Psoas muscle (tissue), 8 donors: Measurements from ENCODE around the gene VWA2. TPM values are rescaled to one million over a fixed set of nuclear protein-coding genes. Genes with fewer than 3 reads are reported as not detected.

Experiments
- ATAC-seq, 4 donors: fragments of 200-7000 bp; cut with Tn5 transposase; one replicate each; pipeline ENCODE4 v1.9.1; 2020; ENCODE audit warnings: moderate library complexity in 3 of 4, mild to moderate bottlenecking in 2 of 4
- DNase-seq, 2 donors: peaks; one replicate each; pipeline ENCODE4 v3.0.0-alpha.2; 2020
- H3K27ac ChIP-seq: fragments of 200-600 bp; one replicate; pipeline ENCODE4 v1.8.0; 2022
- H3K27me3 ChIP-seq, 3 donors: fragments of 200-600 bp in 1 of 3; one replicate each; pipeline versions ENCODE4 v1.6.1 to v1.8.0; 2013 to 2022; ENCODE audit warnings: low read length in 2 of 3, mild to moderate bottlenecking in 2 of 3, moderate library complexity in 1 of 3; ENCODE audit not compliant: insufficient read depth in 3 of 3
- H3K36me3 ChIP-seq, 2 donors: fragments of 200-600 bp in 1 of 2; one replicate each; pipeline versions ENCODE4 v1.6.1 to v1.8.0; 2013 to 2022; ENCODE audit warnings: low read depth in 1 of 2, mild to moderate bottlenecking in 1 of 2, moderate library complexity in 1 of 2; ENCODE audit not compliant: insufficient read depth in 1 of 2
- H3K4me1 ChIP-seq: fragments of 200-600 bp; one replicate; pipeline ENCODE4 v1.8.0; 2022
- H3K4me3 ChIP-seq: fragments of 200-600 bp; one replicate; pipeline ENCODE4 v1.8.0; 2022; ENCODE audit warnings: mild to moderate bottlenecking
- H3K9me3 ChIP-seq: fragments of 200-600 bp; one replicate; pipeline ENCODE4 v1.8.0; 2022
- WGBS, 3 donors: extraction: QIAGEN DNeasy Blood & Tissue Kit; methylation state at CpG; one replicate each; pipeline versions ENCODE4 v1.1.6 to v1.1.7; 2013; 5-methylcytosine and 5-hydroxymethylcytosine counted together
- intact Hi-C, 2 donors: fragments of 100-400 bp; cut with DNase I; formaldehyde crosslinking; loops; one replicate each; pipeline versions ENCODE4 v1.11.0 to v1.14.2; 2022
- polyA plus RNA-seq, 3 donors: library from polyadenylated mRNA; stranded (reverse); fragments of 200-250 nt; gene quantifications; one replicate each; pipeline ENCODE4 v1.2.3, GENCODE V29; 2013
- total RNA-seq, 4 donors: library from RNA; stranded (reverse); fragmentation: NEBNext Ultra II Directional in 2 of 4; extraction: Animal tissue kit (Norgen Biotek cat#: 25700) in 2 of 4; gene quantifications; one replicate each; pipeline versions ENCODE4 v1.2.1 to v1.2.4, GENCODE V29; 2021 to 2023
- TF ChIP-seq, protein P1 (sequence below): fragments of 200-600 bp; IDR thresholded peaks from one replicate; pipeline ENCODE4 v1.8.0; 2022; ENCODE audit warnings: antibody characterized with exemption
- donor health status: healthy with polysubstance abuse.
- donor health status: DM: no; HTN: no; CAD: no; lungs with moderate emphysema.
- donor health status: Bipolar disorder and iron deficiency.
- donor health status: healthy.
- donor health status: DM: yes; HTN: yes; CAD: no.
- donor health status: DM: no; HTN: no; CAD: no.
- donor health status: DM: no; HTN: no; CAD: no.
- donor health status: DM: yes; HTN: yes; CAD: no.

Gene VWA2
- total and polyA plus RNA-seq, 7 donors: not detected

DNA sequence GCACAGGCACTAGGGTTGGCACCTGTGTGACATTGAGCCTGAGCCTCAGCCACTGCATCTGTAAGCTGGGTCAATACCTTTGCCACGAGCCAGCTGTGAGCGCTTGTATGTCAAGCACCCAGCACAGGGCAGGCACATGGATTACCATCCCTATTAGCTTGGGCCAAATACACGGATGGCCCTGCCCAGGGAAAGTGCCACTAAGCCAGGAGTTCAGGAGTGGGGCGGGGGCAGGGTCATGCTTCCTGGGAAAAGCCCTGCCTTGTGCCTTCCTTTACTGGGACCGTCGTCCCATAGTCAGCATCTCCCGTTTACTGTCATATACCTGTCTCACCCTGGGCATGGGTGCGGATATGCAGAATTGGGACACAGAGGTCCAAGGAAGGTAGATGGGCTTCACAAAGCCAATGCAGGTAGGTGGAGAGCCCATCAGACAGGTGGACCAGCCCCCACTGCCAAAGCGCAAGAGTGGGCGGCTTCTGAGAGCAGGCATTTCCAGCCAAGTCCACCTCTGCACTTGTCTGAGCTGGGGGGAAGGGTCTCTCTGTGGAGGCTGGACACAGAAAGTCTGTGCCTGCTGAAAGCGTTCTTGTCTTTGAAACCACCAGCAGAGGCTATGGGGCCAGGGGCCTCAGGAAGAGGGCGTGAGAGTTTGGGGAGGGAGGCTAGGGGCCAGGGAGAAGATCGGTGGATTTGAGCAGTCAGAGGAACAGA, 72.6 kb downstream of the VWA2 start:
- intact Hi-C loops: no loop called here
- DNase-seq (no peak), ATAC-seq (no peak)
- TF ChIP-seq, protein P1, sequence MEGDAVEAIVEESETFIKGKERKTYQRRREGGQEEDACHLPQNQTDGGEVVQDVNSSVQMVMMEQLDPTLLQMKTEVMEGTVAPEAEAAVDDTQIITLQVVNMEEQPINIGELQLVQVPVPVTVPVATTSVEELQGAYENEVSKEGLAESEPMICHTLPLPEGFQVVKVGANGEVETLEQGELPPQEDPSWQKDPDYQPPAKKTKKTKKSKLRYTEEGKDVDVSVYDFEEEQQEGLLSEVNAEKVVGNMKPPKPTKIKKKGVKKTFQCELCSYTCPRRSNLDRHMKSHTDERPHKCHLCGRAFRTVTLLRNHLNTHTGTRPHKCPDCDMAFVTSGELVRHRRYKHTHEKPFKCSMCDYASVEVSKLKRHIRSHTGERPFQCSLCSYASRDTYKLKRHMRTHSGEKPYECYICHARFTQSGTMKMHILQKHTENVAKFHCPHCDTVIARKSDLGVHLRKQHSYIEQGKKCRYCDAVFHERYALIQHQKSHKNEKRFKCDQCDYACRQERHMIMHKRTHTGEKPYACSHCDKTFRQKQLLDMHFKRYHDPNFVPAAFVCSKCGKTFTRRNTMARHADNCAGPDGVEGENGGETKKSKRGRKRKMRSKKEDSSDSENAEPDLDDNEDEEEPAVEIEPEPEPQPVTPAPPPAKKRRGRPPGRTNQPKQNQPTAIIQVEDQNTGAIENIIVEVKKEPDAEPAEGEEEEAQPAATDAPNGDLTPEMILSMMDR: no peak
- Histone ChIP-seq H3K4me1 (no peaks in the 10 kb centered on the region), H3K27me3 (no peaks in the 10 kb centered on the region), H3K36me3 (no peaks in the 10 kb centered on the region), H3K27ac (no peak overlapping the region), H3K9me3 (no peaks in the 10 kb centered on the region), H3K4me3 (no peak overlapping the region)
- 84 to 92% (median 85%) methylated on average over 13 of the region's 13 CpGs for WGBS, 3 donors

DNA sequence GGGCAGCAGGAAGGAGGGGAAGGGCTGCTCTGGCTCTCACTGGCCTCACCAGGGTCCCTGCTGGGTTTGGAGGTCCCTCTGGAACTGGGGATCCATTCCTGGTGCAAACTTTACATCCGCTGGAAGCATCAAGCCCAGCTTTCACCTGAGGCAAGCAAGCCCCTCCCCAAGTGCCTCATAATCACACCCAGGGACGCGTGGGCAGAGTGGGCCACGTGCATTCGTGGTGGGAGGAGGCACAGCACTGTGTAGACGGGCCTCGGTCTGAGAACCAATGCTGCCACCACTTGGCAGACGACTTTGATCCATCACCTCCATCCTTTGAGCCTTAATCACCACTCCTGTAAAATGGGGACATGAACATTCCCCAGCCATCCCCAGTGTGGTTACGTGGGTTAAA, 74.1 kb downstream of the VWA2 start:
- Histone ChIP-seq H3K36me3 (no peaks in the 10 kb centered on the region), H3K9me3 (no peaks in the 10 kb centered on the region), H3K27me3 (no peaks in the 10 kb centered on the region), H3K4me3 (no peak overlapping the region), H3K4me1 (no peaks in the 10 kb centered on the region), H3K27ac (no peak overlapping the region)
- 89 to 94% (median 89%) methylated on average over 9 of the region's 9 CpGs for WGBS, 3 donors
- intact Hi-C loops: no loop called here
- no peak for DNase-seq
- TF ChIP-seq, protein P1: no peak
- no peak for ATAC-seq

DNA sequence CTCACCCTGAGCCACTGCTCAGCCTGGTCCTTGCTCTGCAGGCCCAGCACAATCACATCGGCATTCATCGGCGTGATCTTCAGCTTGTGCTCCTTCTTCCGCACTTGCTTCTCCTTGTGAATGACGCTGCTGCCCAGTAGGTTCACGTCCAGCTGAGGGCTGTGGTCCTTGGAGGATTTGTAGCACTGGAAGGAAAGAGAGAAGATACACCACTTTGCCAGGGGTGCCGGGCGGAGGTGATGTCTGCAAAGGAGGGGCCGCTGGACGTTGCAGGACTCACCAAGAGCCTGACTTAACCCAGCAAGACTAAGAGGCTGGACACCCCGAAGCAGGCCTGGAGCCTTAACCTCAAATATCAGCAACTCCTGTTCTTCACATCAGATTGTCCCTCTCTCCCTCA, 74.8 kb downstream of the VWA2 start:
- ATAC-seq: no peak
- H3K36me3 ChIP-seq: no peaks in the 10 kb centered on the region
- WGBS, 3 donors: 79 to 89% (median 80%) methylated on average over 11 of the region's 11 CpGs

DNA sequence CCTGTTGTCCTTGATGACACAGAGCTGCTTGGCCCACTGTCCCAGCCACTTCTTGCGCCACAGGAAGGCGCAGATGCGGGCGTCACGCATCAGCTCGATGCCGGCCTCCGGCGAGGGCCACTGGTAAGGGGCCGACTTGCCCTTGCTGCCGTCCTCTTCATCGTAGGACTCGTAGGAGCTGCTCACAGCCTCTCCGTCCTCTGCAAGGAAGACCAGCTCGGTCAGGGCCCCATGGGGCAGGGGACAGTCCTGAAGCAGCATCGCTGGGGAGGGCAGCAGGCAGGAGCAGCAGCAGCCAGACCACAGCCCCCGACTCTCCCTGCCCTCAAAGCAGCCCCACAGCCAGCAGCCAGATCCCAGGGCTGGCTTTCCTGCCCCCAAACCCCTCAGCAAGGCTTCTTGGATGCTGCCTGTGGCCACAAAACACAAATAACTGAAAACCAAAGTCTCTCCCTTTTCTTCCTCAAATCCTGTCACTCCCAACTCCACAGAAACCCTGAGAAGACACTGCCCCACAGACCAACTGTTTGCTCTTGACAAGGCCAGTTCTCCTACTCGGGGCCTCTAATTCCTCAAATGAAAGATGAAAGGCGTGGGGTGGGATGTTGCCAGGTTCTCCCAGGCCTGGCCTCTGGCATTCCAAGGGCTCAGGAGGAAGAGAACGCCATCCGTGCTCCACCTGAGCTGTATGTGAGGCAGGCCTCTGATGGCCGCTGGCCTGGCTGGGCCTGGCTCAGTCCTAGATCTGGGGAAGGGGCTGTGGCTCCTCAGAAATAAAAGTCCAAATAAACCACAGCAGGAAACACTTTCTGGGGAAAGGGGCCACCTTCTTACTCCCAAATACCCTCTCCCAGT, 76.7 kb downstream of the VWA2 start:
- intact Hi-C loops: no loop called here
- no peaks in the 10 kb centered on the region for H3K27me3 ChIP-seq
- no peak overlapping the region for H3K27ac ChIP-seq
- no peaks in the 10 kb centered on the region for H3K9me3 ChIP-seq
- TF ChIP-seq, protein P1: no peak
- H3K4me1 ChIP-seq: no peaks in the 10 kb centered on the region
- DNase-seq (no peak), ATAC-seq (no peak)
- WGBS, 3 donors: 88 to 89% (median 88%) methylated on average over 22 of the region's 22 CpGs
- H3K4me3 ChIP-seq: no peak overlapping the region
- H3K36me3 ChIP-seq: no peaks in the 10 kb centered on the region

More for the DNA sequence above, 74.8 kb downstream of the VWA2 start:
- H3K27me3 ChIP-seq: no peaks in the 10 kb centered on the region
- H3K4me1 ChIP-seq: no peaks in the 10 kb centered on the region
- intact Hi-C loops: no loop called here
- H3K4me3 ChIP-seq: no peak overlapping the region
- H3K27ac ChIP-seq: no peak overlapping the region
- TF ChIP-seq, protein P1: no peak
- DNase-seq: no peak
- H3K9me3 ChIP-seq: no peaks in the 10 kb centered on the region
